ENCODE measurements around the gene C11orf42.

C11orf42 gene

DNA sequence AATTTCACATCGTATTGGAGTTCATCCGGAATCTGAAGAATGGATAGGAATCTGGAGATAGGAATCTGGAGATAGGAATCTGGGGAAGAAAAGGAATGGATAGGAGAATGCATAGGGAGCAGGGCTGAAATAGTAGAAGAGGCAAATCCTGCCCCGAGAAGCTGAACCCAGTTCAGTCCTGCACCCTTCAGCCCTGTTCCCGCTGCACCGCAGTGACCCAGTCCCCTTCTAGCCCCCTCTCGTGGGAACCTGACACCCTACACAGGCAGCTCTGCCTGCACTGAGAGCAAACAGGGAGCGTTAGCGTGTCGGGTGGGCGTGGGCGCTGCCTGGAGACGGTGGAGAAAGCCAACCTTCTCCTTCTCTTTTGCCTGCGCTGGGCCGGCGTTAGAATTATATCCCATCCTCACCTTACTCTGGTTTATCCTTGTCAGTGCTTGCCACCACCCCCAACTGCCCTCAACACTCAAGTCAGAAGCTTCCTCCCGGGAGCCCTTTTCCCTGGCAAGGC, 53.3 kb downstream of the C11orf42 start:
- no peak for DNase-seq

- no peak for DNase-seq
These were observed 54.9 kb downstream of the C11orf42 start for GRCh38 chr11:6260207-6260726.

Data from T-helper 1 cell (primary cell).